ENCODE measurements around the gene ANKRD13D. TPM values are rescaled to one million over a fixed set of nuclear protein-coding genes. Genes with fewer than 3 reads are reported as not detected.
A peak's percentile ranks its signal among the peaks of the same experiment; 100 is the strongest.

The ANKRD13D gene
- total RNA-seq, 1 donor, result 29.8 TPM

- peak; percentile 44 for DNase-seq (ENCODE audit: low read depth)
- no peak for TF ChIP-seq CTCF (IDR thresholded peaks at IDR 0.05; ENCODE audit: insufficient read depth, low read depth, low read length)
- peak within 1 kb of the TSS; percentile 85 for H3K4me3 ChIP-seq (ENCODE audit: low read depth, low read length)
Observed at GRCh38 chr11:67266449-67267187, 22.5 kb upstream of the ANKRD13D start, which contains the start of gene GRK2. Gene GRK2, plus strand, starts transcription at chr11:67266473. Its CDS starts 227 bp downstream, at chr11:67266700.

GRCh38 chr11:67267188-67268080 is 21.7 kb upstream of the ANKRD13D start:
- peak overlapping the region; percentile 85 for H3K4me3 ChIP-seq (ENCODE audit: low read depth, low read length)
- no peak for DNase-seq (ENCODE audit: low read depth)
- no peak for TF ChIP-seq CTCF (IDR thresholded peaks at IDR 0.05; ENCODE audit: insufficient read depth, low read depth, low read length)

- no peak for DNase-seq (ENCODE audit: low read depth)
- peak overlapping the region; percentile 85 for H3K4me3 ChIP-seq (ENCODE audit: low read depth, low read length)
- TF ChIP-seq CTCF (IDR thresholded peaks at IDR 0.05; ENCODE audit: insufficient read depth, low read depth, low read length), result no peak
Observed at GRCh38 chr11:67268081-67268961, 20.8 kb upstream of the ANKRD13D start.

GRCh38 chr11:67268962-67269268 is 20.2 kb upstream of the ANKRD13D start:
- TF ChIP-seq CTCF (IDR thresholded peaks at IDR 0.05; ENCODE audit: insufficient read depth, low read depth, low read length), result no peak
- DNase-seq (ENCODE audit: low read depth), result no peak
- H3K4me3 ChIP-seq (ENCODE audit: low read depth, low read length), result no peak overlapping the region

GRCh38 chr11:67269401-67270255 is 19.5 kb upstream of the ANKRD13D start:
- TF ChIP-seq CTCF (IDR thresholded peaks at IDR 0.05; ENCODE audit: insufficient read depth, low read depth, low read length), result no peak
- peak overlapping the region; percentile 38 for H3K4me3 ChIP-seq (ENCODE audit: low read depth, low read length)
- no peak for DNase-seq (ENCODE audit: low read depth)

Measured in fibroblast of villous mesenchyme (primary cell).